Measurements from ENCODE around the gene LMO2.

Gene LMO2

GRCh38 chr11:33912405-33913361 lies 20.8 kb upstream of the LMO2 start:
- no peak for DNase-seq

GRCh38 chr11:33910958-33911339 lies 19.1 kb upstream of the LMO2 start:
- no peak for DNase-seq

GRCh38 chr11:33910296-33910957 lies 18.6 kb upstream of the LMO2 start:
- no peak for DNase-seq

GRCh38 chr11:33909552-33909951 lies 17.7 kb upstream of the LMO2 start:
- DNase-seq, result no peak

- no peak for DNase-seq
Measured at GRCh38 chr11:33909150-33909549, 17.3 kb upstream of the LMO2 start.

GRCh38 chr11:33907421-33907820 lies 15.5 kb upstream of the LMO2 start:
- DNase-seq, result no peak

- DNase-seq, result no peak
Measured at GRCh38 chr11:33906484-33907186, 14.8 kb upstream of the LMO2 start.

GRCh38 chr11:33904102-33904501 lies 12.2 kb upstream of the LMO2 start:
- DNase-seq, result no peak

GRCh38 chr11:33900159-33900840 lies 8.4 kb upstream of the LMO2 start:
- no peak for DNase-seq

- no peak for DNase-seq
Measured at GRCh38 chr11:33899400-33900037, 7.6 kb upstream of the LMO2 start.

- no peak for DNase-seq
Measured at GRCh38 chr11:33898957-33899356, 7.1 kb upstream of the LMO2 start.

- no peak for DNase-seq
Measured at GRCh38 chr11:33897761-33898375, 6.0 kb upstream of the LMO2 start.

- no peak for DNase-seq
Measured at GRCh38 chr11:33896911-33897310, 5.0 kb upstream of the LMO2 start.

GRCh38 chr11:33895752-33896137 lies 3.9 kb upstream of the LMO2 start:
- DNase-seq, result no peak

GRCh38 chr11:33894398-33894746 lies 2.5 kb upstream of the LMO2 start:
- no peak for DNase-seq

GRCh38 chr11:33893711-33894397 lies 2.0 kb upstream of the LMO2 start:
- no peak for DNase-seq

- DNase-seq, result no peak
Measured at GRCh38 chr11:33892906-33893594, 1.2 kb upstream of the LMO2 start.

GRCh38 chr11:33889821-33890378 lies 2.0 kb downstream of the LMO2 start:
- no peak for DNase-seq

- no peak for DNase-seq
Measured at GRCh38 chr11:33889296-33889695, 2.6 kb downstream of the LMO2 start.

- no peak for DNase-seq
Measured at GRCh38 chr11:33887886-33888285, 4.0 kb downstream of the LMO2 start.

Measured in RPMI8226 (cell line).